GM19328 (cell line): Measurements from ENCODE around the gene NFIA.

Source experiments
- ATAC-seq: cut with Tn5 transposase; IDR thresholded peaks from one replicate; pipeline ENCODE4 v1.9.1; 2021; ENCODE audit warnings: mild to moderate bottlenecking, moderate library complexity; ENCODE audit not compliant: unreplicated experiment

NFIA gene

DNA sequence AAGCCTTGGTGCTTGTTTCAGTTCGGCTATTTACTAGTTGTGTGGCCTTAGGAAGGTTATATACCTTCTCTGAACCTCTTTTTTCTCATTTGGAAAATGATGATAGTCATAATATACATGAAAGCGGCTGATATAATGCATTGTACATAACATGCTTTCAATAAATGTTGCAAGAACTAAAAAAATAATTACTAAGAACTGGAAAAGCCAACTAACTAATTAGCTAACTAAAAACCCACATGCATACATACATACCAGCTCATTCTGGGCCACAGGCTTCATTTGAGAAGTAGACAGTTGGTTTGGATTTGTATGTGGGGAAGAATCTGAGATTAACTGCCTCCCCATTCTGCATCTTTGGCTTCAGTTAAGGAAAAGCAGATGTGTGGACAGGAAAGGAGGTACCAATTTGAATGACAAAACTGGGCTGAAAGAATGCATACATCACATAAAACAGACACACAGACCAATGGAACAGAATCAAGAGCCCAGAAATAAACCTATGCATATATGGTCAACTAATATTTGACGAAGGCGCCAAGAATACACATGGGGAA is 424.7 kb downstream of the NFIA start:
- no peak for ATAC-seq
